Measurements from ENCODE around the gene KCNMA1.

- TF ChIP-seq EZH2 (IDR thresholded peaks at IDR 0.05; ENCODE audit: low read depth), result no peak
- TF ChIP-seq CTCF (conservative IDR thresholded peaks at IDR 0.05), result no peak
Measured at GRCh38 chr10:77233466-77233865, 404.1 kb downstream of the KCNMA1 start.

Data from PC-9 (cell line).